Colonic mucosa (tissue), 4 donors: Measurements from ENCODE around the gene DAPK1. TPM values are rescaled to one million over a fixed set of nuclear protein-coding genes. Genes with fewer than 3 reads are reported as not detected.

Experiments used
- DNase-seq: peaks from one replicate; pipeline ENCODE4 v3.0.0-alpha.2; 2020
- H3K27ac ChIP-seq: fragments of 200-600 bp; one replicate; pipeline ENCODE4 v1.8.0; 2021
- H3K27me3 ChIP-seq: fragments of 200-600 bp; one replicate; pipeline ENCODE4 v1.8.0; 2021
- H3K36me3 ChIP-seq: fragments of 200-600 bp; one replicate; pipeline ENCODE4 v1.8.0; 2021
- H3K4me1 ChIP-seq: fragments of 200-600 bp; one replicate; pipeline ENCODE4 v1.8.0; 2021; ENCODE audit warnings: mild to moderate bottlenecking
- H3K4me3 ChIP-seq: fragments of 200-600 bp; one replicate; pipeline ENCODE4 v1.8.0; 2021
- H3K9ac ChIP-seq, 2 donors: one replicate each; pipeline ENCODE4 v1.7.0; 2013; ENCODE audit warnings: control low read depth in 2 of 2, low read depth in 2 of 2, low read length in 2 of 2
- H3K9me3 ChIP-seq: fragments of 200-600 bp; one replicate; pipeline ENCODE4 v1.8.0; 2021
- CTCF ChIP-seq: fragments of 200-600 bp; IDR thresholded peaks from one replicate; pipeline ENCODE4 v1.8.0; 2022; ENCODE audit warnings: antibody characterized with exemption, mild to moderate bottlenecking
- intact Hi-C: fragments of 100-400 bp; cut with DNase I; formaldehyde crosslinking; loops from one replicate; pipeline ENCODE4 v1.14.1; 2022
- total RNA-seq, 2 donors: library from RNA; stranded (reverse); fragmentation: NEBNext Ultra II Directional in 1 of 2; extraction: Animal tissue kit (Norgen Biotek cat#: 25700) in 1 of 2; gene quantifications; one replicate each; pipeline ENCODE4 v1.2.1, GENCODE V29; 2021
- donor health status: healthy.
- donor health status: DM: no; HTN: no; CAD: no.
- donor health status: DM: no; HTN: no; CAD: no.

Gene DAPK1
- total RNA-seq, result 10 to 100 TPM in 1 of 2 donors, 1 to 10 TPM in 1; 7.9 to 17.5 TPM

- Histone ChIP-seq H3K36me3 (no peaks in the 10 kb centered on the region), H3K9me3 (no peaks in the 10 kb centered on the region), H3K4me1 (no peaks in the 10 kb centered on the region), H3K4me3 (peak within 1 kb of the TSS; percentile 70), H3K9ac (peak within 1 kb of the TSS; percentile 61 to 74), H3K27ac (peak within 1 kb of the TSS; percentile 52), H3K27me3 (peaks cover 9% of the 10 kb centered on the region)
- peak; percentile 68 for DNase-seq
- intact Hi-C loops, result loop anchor here (5.0 to 10.0 kb wide), 2 partner anchors 153 to 160 kb away; no protein-coding TSS in a partner anchor
- no peak for TF ChIP-seq CTCF
Observed at GRCh38 chr9:87497604-87498045, at the start of gene DAPK1. Gene DAPK1, plus strand, starts transcription at chr9:87497867. Its CDS starts 1,211 bp downstream, at chr9:87499078.

- H3K27me3 ChIP-seq, result no peaks in the 10 kb centered on the region
- no peak overlapping the region for H3K27ac ChIP-seq
- no peaks in the 10 kb centered on the region for H3K9me3 ChIP-seq
- no peak overlapping the region for H3K9ac ChIP-seq
- intact Hi-C loops, result no loop called here
- no peaks in the 10 kb centered on the region for H3K36me3 ChIP-seq
- no peak for DNase-seq
- H3K4me3 ChIP-seq, result no peak overlapping the region
- H3K4me1 ChIP-seq, result no peaks in the 10 kb centered on the region
- TF ChIP-seq CTCF, result no peak
Observed at GRCh38 chr9:87451149-87451548, 46.5 kb upstream of the DAPK1 start.

GRCh38 chr9:87455407-87455806, 42.3 kb upstream of the DAPK1 start:
- intact Hi-C loops, result no loop called here
- H3K36me3 ChIP-seq, result no peaks in the 10 kb centered on the region

GRCh38 chr9:87461256-87461655, 36.4 kb upstream of the DAPK1 start:
- H3K4me1 ChIP-seq, result no peaks in the 10 kb centered on the region
- no peak for TF ChIP-seq CTCF
- H3K9me3 ChIP-seq, result no peaks in the 10 kb centered on the region
- no peaks in the 10 kb centered on the region for H3K36me3 ChIP-seq
- DNase-seq, result no peak
- no peak overlapping the region for H3K4me3 ChIP-seq
- H3K9ac ChIP-seq, result no peak overlapping the region
- no peak overlapping the region for H3K27ac ChIP-seq
- H3K27me3 ChIP-seq, result no peaks in the 10 kb centered on the region
- intact Hi-C loops, result no loop called here

More at GRCh38 chr9:87455407-87455806, 42.3 kb upstream of the DAPK1 start:
- H3K9me3 ChIP-seq, result no peaks in the 10 kb centered on the region
- H3K4me1 ChIP-seq, result no peaks in the 10 kb centered on the region
- H3K27ac ChIP-seq, result no peak overlapping the region
- no peak overlapping the region for H3K9ac ChIP-seq
- no peak for TF ChIP-seq CTCF
- no peak overlapping the region for H3K4me3 ChIP-seq
- no peak for DNase-seq
- H3K27me3 ChIP-seq, result no peaks in the 10 kb centered on the region

GRCh38 chr9:87464110-87464991, 33.3 kb upstream of the DAPK1 start:
- no peak overlapping the region for H3K27ac ChIP-seq
- no peak overlapping the region for H3K4me3 ChIP-seq
- no peaks in the 10 kb centered on the region for H3K27me3 ChIP-seq
- no peak overlapping the region for H3K9ac ChIP-seq
- H3K36me3 ChIP-seq, result no peaks in the 10 kb centered on the region
- no peak for TF ChIP-seq CTCF
- no peaks in the 10 kb centered on the region for H3K9me3 ChIP-seq
- intact Hi-C loops, result no loop called here
- no peak for DNase-seq
- H3K4me1 ChIP-seq, result no peaks in the 10 kb centered on the region
